Left forelimb (tissue), 1 donor: ENCODE data around the gene CLCN7.
"Not testable (repeated sequence)": the region's sequence is repeated elsewhere in the genome, so short reads cannot be mapped to it uniquely, and the experiment has no call there.

Experiments used
- DNase-seq: peaks from one replicate; pipeline ENCODE4 v3.0.0-alpha.2; 2018; ENCODE audit warnings: low spot score

The CLCN7 gene

DNA sequence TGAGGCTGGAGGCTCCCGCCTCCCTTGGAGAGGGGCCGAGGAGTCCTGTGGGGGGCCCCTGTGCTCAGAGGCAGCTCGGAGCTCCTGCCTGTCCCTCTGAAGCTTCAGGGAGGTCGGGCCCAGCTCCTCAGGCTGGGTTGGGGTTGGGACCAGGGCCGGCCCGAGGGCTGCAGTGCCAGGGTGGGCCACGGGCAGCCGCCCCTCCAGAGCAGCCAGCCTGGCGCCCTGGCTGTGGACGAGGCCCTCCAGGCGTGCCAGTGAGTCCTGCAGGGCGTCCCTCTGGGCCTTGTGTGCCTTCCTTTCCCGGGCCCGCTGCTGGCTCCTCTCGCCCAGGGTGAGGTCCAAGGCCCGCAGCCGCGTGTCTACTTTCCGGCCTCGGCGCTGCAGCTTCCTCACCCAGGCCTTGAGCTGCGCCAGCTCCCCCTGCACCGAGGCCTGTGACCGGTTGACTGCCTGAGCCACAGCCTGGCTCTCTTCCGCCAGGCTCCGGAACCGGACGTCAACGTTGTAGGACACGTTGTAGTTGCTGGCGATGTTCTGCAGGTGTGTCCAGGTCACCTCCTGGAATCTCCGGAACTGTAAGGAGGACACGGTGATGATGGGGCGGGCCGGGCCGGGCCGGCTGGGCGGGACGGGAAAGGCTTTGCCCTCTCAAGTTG lies 12.7 kb upstream of the CLCN7 start:
- DNase-seq: no peak

DNA sequence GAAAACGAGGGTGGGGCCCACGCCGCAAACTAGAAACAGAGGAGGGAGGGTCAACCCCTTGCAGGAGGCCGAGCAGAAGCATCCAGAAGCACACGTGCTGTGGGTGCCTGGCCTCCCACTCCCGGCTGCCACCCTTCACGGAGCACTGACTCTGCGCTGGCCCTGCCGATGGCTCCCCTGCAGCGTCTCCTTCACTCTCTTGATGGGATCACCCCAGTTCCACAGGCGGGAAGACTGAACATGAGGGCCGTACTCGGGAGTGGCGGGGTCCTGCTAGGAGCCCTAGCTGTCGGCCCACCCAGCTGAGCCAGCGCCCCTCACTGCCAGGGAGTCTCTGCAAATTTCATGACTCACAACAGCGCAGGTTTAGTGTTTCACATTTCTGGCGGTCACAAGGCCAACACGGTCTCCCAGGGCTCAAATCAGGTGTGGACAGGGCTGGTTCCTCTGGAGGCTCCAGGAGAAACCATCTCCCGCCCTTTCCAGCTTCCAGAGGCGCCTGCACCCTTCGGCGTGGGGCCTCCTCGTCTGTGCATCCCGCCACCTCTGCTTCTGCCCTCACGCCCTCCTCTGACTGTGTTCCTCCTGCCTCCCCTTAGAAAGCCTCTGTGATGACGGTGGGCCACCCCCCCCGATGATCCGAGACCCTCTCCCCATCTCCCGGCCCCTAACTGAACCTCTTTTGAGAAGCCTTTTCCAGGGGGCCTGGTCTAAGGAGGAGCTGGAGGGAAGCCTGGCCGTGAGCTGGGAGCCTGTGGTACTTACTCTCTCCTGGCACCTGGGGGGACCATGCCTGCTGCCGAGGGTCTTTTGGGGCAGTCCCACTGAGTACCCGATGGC lies 11.9 kb upstream of the CLCN7 start:
- DNase-seq: no peak

DNA sequence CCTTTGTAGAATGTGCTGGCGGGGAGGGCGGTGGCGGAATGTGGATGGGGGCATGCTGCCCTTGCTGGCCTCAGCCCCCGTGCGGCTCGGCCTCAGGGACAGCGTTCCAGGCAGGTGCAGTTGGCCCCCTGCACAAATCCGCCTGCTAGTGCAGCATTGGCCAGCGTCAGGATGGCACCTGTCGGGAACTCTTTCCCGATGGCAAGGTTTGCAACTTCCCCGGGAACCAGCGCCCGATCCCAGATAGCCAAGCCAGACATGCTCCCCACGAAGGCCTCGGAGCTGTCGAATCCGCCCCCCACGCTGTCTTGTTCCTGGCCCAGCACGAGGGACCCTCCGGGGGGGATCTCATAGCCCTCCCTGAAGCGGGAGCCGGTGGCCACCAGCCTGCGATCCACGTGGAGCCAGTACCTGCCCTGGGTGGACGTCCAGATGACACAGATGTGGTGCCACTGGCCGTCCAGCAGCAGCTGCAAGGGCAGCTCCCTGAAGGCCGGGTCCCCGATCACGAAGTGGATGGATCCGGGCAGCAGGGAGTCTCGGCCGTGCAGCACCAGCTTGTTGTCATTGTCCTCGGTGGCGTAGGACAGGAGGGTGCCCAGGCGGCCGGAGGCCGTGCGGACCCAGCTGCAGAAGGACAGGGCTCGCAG lies 11.1 kb upstream of the CLCN7 start:
- no peak for DNase-seq

DNA sequence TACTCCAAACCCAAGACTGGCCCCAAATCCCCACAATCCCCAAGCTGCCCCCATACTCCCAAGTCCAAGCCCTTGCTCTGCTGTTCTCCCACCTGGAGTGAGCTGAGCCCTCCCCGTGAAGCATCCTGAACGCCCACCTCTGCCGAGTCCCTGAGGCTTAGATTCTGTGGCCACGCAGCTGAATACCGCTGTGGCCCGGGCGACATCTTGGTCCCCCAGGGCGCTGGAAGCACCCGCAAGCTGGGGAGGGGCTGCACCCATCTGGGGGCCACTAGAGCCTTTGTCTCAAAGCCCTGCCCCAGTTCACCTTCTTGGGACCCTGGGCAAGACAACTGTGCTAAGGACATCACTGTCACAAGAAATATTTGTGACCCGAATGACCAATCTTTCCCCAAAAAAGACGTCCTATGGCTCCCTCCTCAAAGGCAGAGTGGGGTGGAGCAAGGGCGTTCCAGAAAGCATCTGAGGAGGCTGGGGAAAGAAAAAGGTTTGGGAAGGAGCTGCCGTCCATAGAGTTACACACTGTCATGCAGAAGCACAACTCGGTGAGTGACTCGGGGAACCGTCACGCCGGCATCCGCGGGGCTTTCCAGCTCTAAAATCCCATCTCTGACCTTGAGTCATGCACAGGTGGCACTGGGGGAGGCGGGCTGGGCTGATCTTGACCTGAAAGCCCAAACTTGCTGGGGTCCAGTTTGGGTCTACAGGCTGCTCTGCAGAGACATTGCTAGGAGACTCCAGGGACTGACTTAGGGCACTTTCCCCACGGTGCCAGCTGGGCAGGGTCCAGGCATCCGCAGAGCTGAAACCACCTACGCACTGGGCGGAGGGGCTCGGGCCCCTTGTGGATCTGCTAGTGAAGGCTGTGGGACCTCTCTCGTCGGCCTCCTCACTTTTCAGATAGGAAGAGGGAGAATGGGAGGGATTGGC lies 7.3 kb upstream of the CLCN7 start:
- DNase-seq: no peak

DNA sequence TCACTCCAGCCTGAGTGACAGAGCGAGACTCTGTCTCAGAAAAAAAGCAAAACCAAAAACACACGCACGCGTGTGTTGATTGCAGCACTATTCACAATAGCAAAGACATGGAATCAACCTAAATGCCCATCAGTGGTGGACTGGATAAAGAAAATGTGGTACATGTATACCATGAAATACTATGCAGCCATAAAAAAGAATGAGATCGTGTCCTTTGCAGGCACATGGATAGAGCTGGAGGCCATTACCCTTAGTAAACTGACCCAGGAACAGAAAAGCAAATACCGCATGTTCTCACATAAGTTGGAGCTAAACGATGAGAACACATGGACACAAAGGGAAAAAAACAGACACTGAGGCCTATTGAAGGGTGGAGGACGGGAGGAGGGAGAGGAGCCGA lies 4.1 kb upstream of the CLCN7 start:
- DNase-seq: not testable (repeated sequence)

DNA sequence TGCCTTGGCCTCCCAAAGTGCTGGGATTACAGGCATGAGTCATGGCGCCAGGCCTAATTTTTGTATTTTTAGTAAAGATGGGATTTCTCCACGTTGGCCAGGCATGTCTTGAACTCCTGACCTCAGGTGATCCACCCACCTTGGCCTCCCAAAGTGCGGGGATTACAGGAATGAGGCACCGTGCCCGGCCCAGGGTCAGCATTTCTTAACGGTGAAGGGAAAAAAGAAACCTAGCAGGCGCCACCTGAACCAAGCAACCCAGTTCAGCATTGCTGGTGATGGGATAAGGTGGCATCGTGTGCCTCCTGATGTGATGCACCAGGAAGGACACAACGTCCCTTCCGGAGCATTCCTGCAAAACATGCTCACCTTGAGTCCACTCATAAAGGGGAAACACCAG lies 2.2 kb upstream of the CLCN7 start:
- DNase-seq: no peak

DNA sequence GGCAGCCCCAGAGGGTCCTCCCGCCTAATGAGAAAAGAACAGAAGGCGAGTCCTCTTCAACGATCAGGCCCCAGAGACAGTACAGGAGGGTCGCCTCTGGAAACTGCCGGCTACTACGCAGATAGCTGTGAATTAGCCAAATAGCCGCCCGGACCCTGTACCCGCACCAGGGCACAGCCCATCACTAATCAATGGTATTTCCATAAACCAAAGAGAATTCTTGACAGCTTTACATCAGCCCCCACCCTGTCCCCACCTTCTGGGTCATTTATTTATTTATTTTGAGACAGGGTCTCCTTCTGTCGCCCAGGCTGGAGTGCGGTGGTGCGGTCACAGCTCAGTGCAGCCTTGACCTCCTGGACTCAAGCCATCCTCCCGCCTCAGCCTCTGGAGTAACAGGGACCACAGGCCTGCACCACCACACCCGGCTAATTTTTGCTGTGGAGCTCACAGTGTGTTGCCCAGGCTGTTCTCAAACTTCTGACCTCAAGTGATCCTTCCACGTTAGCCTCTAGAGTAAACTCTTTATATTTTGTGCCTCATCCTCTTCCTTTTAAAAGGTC lies 805 bp upstream of the CLCN7 start:
- DNase-seq: no peak

DNA sequence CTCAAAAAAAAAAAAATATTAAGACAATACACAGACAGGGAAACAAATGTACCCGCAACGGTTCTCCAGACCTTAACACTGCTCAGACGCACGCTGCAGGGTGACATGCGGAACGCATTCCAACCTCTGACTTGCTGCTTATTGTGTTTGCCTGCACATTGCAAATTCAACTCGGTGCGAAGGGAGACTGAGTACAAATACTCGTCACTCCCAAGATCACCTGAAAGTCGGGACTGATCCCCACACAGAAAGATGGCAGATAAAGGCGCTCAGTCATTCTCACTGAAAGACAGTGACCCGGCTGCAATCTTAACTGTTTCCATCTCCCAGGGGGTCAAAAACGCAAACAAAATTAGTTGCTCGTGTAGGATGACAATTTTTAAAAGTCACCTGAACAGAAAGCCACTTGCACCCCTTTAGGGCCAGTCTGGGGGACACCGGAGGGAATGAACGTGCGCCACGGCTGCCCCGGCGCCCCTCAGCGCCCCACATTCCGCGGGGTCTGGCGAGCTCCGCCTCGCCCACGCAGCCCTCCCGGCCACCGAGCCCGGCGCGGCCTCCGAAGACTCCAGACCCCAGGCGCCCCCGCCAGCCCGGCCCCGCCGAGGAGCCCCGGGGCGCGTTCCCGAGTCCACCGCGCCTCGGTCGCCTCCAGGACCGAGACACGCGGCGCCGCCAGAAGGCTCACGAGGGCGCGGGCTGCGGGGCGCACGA lies 589 bp downstream of the CLCN7 start:
- DNase-seq: no peak

DNA sequence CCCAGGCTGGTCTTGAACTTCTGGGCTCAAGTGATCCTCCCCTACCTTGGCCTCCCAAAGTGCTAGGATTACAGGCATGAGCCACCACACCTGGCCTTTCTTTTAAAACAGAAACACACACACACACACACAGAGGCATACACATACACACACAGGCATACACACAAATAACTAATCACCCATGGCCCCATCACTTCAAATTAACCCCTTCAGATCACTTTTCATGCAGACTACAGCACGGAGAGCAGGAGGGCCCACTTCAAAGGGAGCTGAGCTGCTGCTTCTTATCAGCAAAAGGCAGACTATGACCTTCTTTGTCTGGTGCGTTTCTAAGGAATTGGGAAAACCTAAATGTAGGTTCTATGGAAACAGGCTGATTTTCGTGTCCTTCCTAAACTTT lies 1.9 kb downstream of the CLCN7 start:
- no peak for DNase-seq

DNA sequence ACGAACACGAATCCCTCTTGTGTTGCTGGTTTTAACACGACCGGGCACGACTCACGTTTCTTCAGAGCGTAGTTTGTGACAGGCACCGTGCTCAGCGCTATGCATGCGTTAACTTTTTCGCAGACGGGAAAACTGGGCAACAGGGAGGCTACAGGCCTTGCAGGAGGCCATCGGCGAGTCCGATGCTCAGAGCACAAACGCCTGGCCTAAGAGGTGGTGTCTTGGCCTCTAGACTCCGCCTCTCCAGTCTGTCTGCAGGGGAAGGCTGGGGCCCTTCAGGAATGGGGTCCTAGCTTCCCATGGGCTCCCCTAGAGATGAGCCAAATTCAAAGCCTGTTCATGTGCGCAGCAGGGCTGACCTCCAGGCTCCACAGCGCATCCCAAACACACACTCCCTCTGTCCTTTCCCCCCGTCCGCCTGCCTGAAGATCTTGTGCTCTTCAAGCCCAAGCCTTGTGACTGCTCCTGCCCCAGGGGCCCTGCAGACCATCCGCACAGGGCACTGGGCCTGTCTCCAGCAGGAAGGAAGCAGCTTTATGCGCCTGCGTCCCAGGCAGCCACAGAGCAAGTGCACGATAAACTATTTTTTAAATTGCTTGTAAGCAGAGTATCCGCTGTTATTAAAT lies 3.1 kb downstream of the CLCN7 start:
- no peak for DNase-seq

DNA sequence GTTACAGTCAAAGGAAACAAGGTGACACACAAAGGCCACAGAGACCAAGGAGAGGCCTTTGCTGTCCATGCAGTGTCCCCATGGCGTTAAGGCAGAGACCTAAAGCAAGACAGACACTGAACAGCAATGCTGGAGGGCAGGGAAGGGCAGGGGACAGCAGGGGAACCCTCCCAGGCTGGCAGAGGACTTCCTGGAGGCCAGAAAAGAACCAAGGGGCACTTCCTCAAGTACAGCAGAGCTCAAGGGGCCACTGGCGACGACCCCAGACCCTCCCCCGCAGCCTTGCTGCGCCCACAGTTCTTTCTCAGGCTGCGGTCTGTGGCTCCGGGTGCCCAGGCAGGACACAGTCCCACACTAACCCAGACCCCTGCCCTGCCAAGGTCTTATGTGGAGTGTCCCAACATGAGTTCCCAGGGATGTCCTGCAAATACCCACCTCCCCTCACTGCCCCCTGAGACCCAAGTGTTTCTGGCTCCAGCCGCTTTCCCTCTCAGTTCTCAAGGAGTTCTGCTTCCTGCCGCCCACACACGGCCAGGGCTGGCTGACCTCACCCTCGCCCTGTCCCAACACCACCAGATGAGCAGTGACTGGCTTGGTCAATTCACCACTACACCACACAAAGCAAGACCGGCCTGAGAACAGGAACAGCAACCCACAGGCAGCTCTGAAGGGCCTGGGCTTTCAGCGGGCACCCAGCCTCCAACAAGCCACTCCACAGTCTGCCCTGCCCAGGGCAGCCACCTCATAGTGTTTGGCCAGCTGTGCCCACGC lies 4.2 kb downstream of the CLCN7 start:
- DNase-seq: no peak

DNA sequence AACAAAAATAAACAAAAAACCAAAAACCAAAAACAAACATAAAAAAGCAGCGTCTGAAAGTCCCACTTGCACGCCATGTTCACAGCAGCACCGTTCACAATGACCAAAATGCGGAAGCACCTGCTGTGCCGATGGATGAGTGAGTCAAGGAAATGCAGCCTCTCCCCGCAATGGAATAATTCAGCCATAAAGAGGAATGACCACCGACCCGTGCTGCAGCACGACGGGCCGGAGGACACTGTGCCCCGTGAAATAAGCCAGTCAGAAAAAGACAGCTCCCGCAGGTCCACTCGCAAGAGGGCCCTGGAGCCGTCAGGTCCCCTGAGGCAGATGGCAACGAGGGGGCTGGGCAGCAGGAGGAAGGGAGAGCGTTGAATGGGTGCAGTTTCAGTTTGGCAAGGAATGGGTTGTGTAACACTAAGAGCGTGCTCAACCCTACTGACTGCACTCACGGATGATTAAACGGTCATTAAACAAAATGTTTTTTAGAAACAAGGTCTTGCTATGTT lies 5.1 kb downstream of the CLCN7 start:
- no peak for DNase-seq

DNA sequence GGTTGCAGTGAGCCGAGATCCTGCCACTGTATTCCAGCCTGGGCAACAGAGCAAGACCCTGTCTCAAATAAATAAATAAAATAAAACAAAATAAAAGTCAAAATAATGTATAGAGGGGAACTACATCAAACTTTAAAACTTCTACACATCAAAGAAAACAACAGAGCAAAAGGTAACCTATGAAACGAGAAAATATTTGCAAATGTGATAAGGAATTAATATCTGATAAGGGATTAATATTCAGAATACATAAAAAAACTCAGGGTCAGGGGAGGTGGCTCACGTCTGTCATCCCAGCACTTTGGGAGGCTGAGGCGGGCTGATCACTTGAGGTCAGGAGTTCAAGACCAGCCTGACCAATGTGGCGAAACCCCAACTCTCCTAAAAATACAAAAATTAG lies 5.7 kb downstream of the CLCN7 start:
- not testable (repeated sequence) for DNase-seq

DNA sequence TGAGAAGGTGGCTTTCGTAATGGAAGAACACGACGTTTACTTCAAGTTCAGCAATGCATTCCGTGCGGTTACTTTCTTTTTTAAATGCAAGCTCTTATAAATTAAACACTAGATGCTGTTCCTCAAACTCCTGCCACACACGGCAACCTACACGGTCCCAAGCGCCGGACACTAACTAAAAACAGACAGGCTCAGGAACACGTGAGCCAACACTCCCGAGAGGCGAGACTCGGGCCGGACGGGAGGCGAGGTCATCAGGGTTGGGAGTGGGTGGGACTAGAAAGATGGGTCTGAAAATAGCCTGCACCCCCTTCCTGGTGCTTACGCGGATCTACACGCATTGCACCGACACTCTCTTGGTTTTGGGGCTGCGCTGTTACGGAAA lies 6.4 kb downstream of the CLCN7 start:
- no peak for DNase-seq

DNA sequence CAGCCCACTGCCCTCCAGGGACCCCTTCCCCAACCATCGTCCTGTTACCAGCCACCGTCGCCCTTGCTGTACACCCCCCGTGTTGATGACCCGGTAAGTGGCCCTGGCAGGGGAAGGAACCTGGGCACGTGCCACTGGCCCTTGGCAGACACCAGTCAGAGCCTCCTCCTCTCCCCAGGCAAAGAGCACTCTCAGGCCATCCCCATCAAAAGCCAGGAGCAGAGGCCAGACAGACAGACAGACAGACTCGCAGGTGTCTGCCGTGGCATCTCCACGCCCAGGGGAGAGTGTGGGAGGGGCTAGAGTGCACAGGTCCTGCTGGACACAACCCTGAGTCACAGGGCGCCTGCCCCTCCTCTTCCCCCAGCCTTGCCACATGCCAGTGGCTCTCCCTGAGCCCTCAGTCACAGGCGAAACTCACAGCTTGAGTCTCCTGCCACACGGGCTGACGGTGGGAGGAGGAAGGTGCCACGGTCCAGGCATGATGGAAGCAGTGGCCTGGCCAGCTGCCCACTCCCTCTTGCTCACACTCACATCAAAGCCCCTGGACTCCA lies 7.8 kb downstream of the CLCN7 start:
- no peak for DNase-seq

DNA sequence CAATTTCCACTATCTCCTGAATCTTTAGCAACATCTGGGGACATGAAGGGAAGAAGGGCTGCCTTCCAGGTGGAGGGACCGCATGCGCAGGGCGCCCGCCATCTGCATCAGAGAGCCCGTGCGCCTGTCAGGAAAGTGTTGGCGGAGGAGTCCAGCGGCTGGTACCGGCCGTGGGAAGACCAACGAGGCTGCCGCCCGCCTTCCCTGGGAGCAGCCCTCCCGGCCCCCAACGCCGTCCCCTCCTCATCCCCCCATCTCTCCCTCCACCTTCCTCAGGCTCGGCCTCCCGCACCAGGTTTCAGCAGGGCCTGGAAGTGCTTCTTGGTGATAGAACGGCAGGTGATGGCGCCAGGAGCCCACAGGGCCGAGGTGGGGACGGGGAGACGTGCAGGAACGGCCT lies 8.8 kb downstream of the CLCN7 start:
- no peak for DNase-seq

DNA sequence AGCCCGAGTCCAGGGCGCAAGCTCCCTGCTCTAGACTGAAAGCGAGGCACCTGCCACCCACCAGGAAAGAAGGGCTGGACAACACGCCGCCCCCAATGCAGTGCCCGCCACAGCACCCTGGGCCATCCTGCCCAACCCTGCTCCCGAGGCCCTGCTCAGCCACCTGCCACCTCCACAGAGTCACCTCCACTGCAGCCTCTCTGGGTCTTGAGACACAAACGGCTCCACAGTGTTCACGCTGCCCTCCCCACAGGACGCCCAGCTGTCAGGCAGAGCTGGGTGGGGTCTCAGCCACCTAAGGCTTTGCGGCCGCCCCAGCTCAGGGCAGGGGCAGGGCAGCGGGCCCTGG lies 9.3 kb downstream of the CLCN7 start:
- no peak for DNase-seq

DNA sequence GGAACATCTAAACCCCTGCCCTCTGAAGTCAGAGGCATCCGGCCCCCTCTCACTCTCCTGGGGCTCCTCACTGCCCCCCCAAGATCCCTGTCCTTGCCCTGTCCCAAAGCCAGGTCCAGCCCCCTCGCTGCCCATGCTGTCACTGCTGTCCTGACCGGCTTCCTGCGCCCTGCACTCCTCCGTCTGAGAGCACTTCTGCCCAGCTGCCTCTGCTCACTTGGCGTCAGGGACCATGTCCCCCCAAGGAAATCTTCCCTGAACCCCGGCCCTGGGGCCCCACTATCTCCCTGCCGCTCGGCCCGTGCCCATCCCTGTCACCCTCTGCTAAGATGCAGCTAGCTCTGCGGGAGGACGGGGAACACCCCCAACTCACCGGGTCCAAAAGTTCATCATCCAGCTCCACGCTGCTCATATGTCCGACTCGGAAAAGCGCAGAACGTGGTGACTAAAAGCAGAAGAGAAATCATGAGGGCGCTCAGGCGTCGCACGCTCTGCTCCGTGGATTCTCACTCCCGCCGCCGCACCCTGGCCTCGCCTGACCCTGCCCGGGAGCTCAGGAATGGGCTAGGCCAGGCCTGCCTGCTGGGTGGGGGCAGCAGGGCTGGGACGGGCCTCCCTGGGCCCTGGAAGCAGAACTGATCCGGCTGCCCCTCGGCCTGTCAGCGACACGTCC lies 9.8 kb downstream of the CLCN7 start:
- no peak for DNase-seq
